NCI-H524 (cell line): ENCODE measurements around the gene RPL23.
A peak's percentile ranks its signal among the peaks of the same experiment; 100 is the strongest.

Source experiments
- DNase-seq, 2 experiments: peaks; one replicate each; lab custom pipeline; 2025; lab: John Stamatoyannopoulos, UW

Gene RPL23

GRCh38 chr17:38853292-38854219, at the start of gene RPL23:
Gene RPL23, minus strand, starts transcription at chr17:38853721. Its CDS starts 11 bp downstream, at chr17:38853710.
- DNase-seq = peak; percentile 96 to 99

GRCh38 chr17:38900978-38901656, 47.6 kb upstream of the RPL23 start:
- no peak for DNase-seq

- no peak for DNase-seq
These were observed 45.9 kb upstream of the RPL23 start for GRCh38 chr17:38899421-38899820.

GRCh38 chr17:38898812-38899348, 45.4 kb upstream of the RPL23 start:
- DNase-seq = no peak

- DNase-seq = no peak
These were observed 44.8 kb upstream of the RPL23 start for GRCh38 chr17:38898291-38898679.

GRCh38 chr17:38897671-38898290, 44.3 kb upstream of the RPL23 start:
- DNase-seq = no peak

GRCh38 chr17:38897176-38897575, 43.7 kb upstream of the RPL23 start:
- no peak for DNase-seq

GRCh38 chr17:38896346-38896954, 42.9 kb upstream of the RPL23 start:
- no peak for DNase-seq

GRCh38 chr17:38894276-38894675, 40.8 kb upstream of the RPL23 start:
- DNase-seq = no peak

GRCh38 chr17:38893607-38894006, 40.1 kb upstream of the RPL23 start:
- DNase-seq = no peak

GRCh38 chr17:38893113-38893512, 39.6 kb upstream of the RPL23 start:
- no peak for DNase-seq

GRCh38 chr17:38892620-38893019, 39.1 kb upstream of the RPL23 start:
- DNase-seq = no peak

- no peak for DNase-seq
These were observed 38.6 kb upstream of the RPL23 start for GRCh38 chr17:38892083-38892482.

- DNase-seq = peak in 1 of 2 experiments; percentile 33
These were observed 37.9 kb upstream of the RPL23 start for GRCh38 chr17:38891441-38891840.

GRCh38 chr17:38890410-38890746, 36.9 kb upstream of the RPL23 start:
- no peak for DNase-seq

GRCh38 chr17:38889745-38890409, 36.4 kb upstream of the RPL23 start:
- DNase-seq = no peak

GRCh38 chr17:38888842-38889241, 35.3 kb upstream of the RPL23 start:
- no peak for DNase-seq

- no peak for DNase-seq
These were observed 33.1 kb upstream of the RPL23 start for GRCh38 chr17:38886643-38887010.

- DNase-seq = peak; percentile 96 to 99
These were observed 32.5 kb upstream of the RPL23 start for GRCh38 chr17:38885728-38886642.

GRCh38 chr17:38885044-38885727, 31.7 kb upstream of the RPL23 start:
- DNase-seq = peak in 1 of 2 experiments; percentile 48
